Kidney epithelial cell (primary cell): Measurements from ENCODE around the gene PNMA6E. TPM values are rescaled to one million over a fixed set of nuclear protein-coding genes. Genes with fewer than 3 reads are reported as not detected.

Source experiments
- DNase-seq: peaks from one replicate; pipeline ENCODE4 v3.0.0-alpha.2; 2010; ENCODE audit warnings: low read depth
- H3K27me3 ChIP-seq: 2 replicates; pipeline ENCODE4 v1.6.0; 2011; ENCODE audit warnings: low read length; ENCODE audit not compliant: control insufficient read depth, insufficient read depth
- H3K36me3 ChIP-seq: 2 replicates; pipeline ENCODE4 v1.5.1; 2011; ENCODE audit warnings: low read length; ENCODE audit not compliant: control insufficient read depth, insufficient read depth
- H3K4me3 ChIP-seq: 2 replicates; pipeline ENCODE4 v1.5.1; 2011; ENCODE audit warnings: low read depth, mild to moderate bottlenecking, control low read depth, low read length
- CTCF ChIP-seq: IDR thresholded peaks from 2 replicates; pipeline ENCODE4 v1.5.1; 2011; ENCODE audit warnings: mild to moderate bottlenecking, moderate library complexity, low read length, control low read depth, inconsistent platforms; ENCODE audit not compliant: insufficient read depth, poor library complexity, severe bottlenecking
- total RNA-seq: library from RNA; depleted of rRNA; stranded (reverse); fragments of >200 nt; gene quantifications from 2 replicates; pipeline ENCODE4 v1.2.3, GENCODE V29; 2015

Gene PNMA6E
- total RNA-seq, 1 donor from 2014 or later, result not detected

GRCh38 chrX:153347530-153347929 is 53.6 kb downstream of the PNMA6E start:
- TF ChIP-seq CTCF, result no peak
- no peak for DNase-seq
- peaks cover 1% of the 10 kb centered on the region for H3K36me3 ChIP-seq
- H3K4me3 ChIP-seq, result no peak overlapping the region
- no peaks in the 10 kb centered on the region for H3K27me3 ChIP-seq

Other genes with a start within 250 kb of the PNMA6E start
- not detected in 2 replicates for gene MAGEA1, start 222.1 kb downstream of the PNMA6E start, total RNA-seq
- gene PNMA6F, start 79.6 kb downstream of the PNMA6E start, total RNA-seq, result not detected in 2 replicates
- gene ZNF275, start 67.2 kb downstream of the PNMA6E start, total RNA-seq, result 10.5 and 13.0 TPM in 2 replicates
- gene ZFP92, start 10.1 kb upstream of the PNMA6E start, total RNA-seq, result 1.8 and 1.9 TPM in 2 replicates
- 1.1 TPM in 1 of 2 replicates, not detected in the other for gene TREX2, start 44.7 kb upstream of the PNMA6E start, total RNA-seq
- 19.9 and 25.8 TPM in 2 replicates for gene HAUS7, start 69.2 kb upstream of the PNMA6E start, total RNA-seq
- 6.2 and 10.3 TPM in 2 replicates for gene BGN, start 93.6 kb upstream of the PNMA6E start, total RNA-seq
- gene ATP2B3, start 116.3 kb upstream of the PNMA6E start, total RNA-seq, result not detected in 2 replicates
- 29.3 and 36.6 TPM in 2 replicates for gene CCNQ, start 197.8 kb upstream of the PNMA6E start, total RNA-seq
- 3.2 and 4.1 TPM in 2 replicates for gene DUSP9, start 245.9 kb upstream of the PNMA6E start, total RNA-seq